ENCODE data around the gene NDUFV1. TPM values are rescaled to one million over a fixed set of nuclear protein-coding genes. Genes with fewer than 3 reads are reported as not detected.

Gene NDUFV1
- total and polyA plus RNA-seq, 2 donors (not counting 1 experiment from before 2014, with no cell fraction given) = 238 to 315 TPM

GRCh38 chr11:67612751-67613150 lies 6.0 kb downstream of the NDUFV1 start:
- CTCF ChIA-PET = interaction anchor here (1.3 to 8.0 kb wide), 2 partner anchors 16 to 34 kb away, joined by 4 to 85 read pairs; partner anchors contain the start of gene NUDT8
- peaks cover 34 to 40% of the 10 kb centered on the region in 2 donors for H3K4me1 ChIP-seq (ENCODE audit: control insufficient read depth in 2 of 2, insufficient read depth in 2 of 2, low read length in 2 of 2)
- no peaks in the 10 kb centered on the region for H3K27me3 ChIP-seq (replicated peaks in 1 of 4; ENCODE audit: control extremely low read depth in 1 of 4, control insufficient read depth in 3 of 4, insufficient read depth in 4 of 4, low read length in 3 of 4)
- POLR2A ChIA-PET = interaction anchor here (0.6 to 3.8 kb wide), 3 partner anchors 17 to 258 kb away, joined by 3 to 31 read pairs (median 6); partner anchors contain the start of genes GSTP1 and NUDT8
- Mint-ChIP-seq H3K27ac (peak overlapping the region; percentile 99), H3K4me1 (peaks cover 48% of the 10 kb centered on the region), H3K27me3 (no peaks in the 10 kb centered on the region), H3K9me3 (ENCODE audit: insufficient read depth) (no peaks in the 10 kb centered on the region), H3K4me3 (no peak overlapping the region)
- 97% methylated on average over 13 of the region's 13 CpGs for WGBS (ENCODE audit: insufficient coverage)
- H3K79me2 ChIP-seq (ENCODE audit: control insufficient read depth, insufficient read depth, low read length) = peaks cover 16% of the 10 kb centered on the region
- ATAC-seq (ENCODE audit: low read depth) (no peak), DNase-seq (peak; percentile 33)
- intact Hi-C loops (cut with micrococcal nuclease) = loop anchor here (5.0 kb wide), 1 partner anchor 35 kb away; no protein-coding TSS in a partner anchor
- no peaks in the 10 kb centered on the region for H4K20me1 ChIP-seq (ENCODE audit: control insufficient read depth, insufficient read depth, low read length, poor library complexity, severe bottlenecking)
- peak overlapping the region; percentile 79 for H3K4me2 ChIP-seq (replicated peaks; ENCODE audit: low read depth, low read length, poor library complexity, severe bottlenecking)
- peaks cover 0 to 45% of the 10 kb centered on the region in 2 experiments for H3K36me3 ChIP-seq (replicated peaks in 1 of 2; ENCODE audit: control extremely low read depth in 1 of 2, control insufficient read depth in 1 of 2, extremely low read depth in 1 of 2, insufficient read depth in 2 of 2, low read length in 1 of 2)
- TF ChIP-seq EZH2 (IDR thresholded peaks at IDR 0.05; ENCODE audit: borderline replicate concordance, insufficient read depth, low read depth, low read length, poor library complexity, severe bottlenecking) (no peak), CTCF (IDR thresholded peaks at IDR 0.05) (no peak)
- H2AFZ ChIP-seq (ENCODE audit: insufficient read depth, low read depth, low read length, poor library complexity, severe bottlenecking) = no peak overlapping the region
- peak overlapping the region in 1 of 2 donors; percentile 98 for H3K27ac ChIP-seq (ENCODE audit: low read length in 2 of 2)
- H3K9ac ChIP-seq (ENCODE audit: low read length) = no peak overlapping the region
- H3K9me3 ChIP-seq (ENCODE audit: control extremely low read depth in 1 of 3, control insufficient read depth in 2 of 3, insufficient read depth in 1 of 3, low read length in 2 of 3) = no peaks in the 10 kb centered on the region
- no peak overlapping the region for H3K4me3 ChIP-seq (ENCODE audit: control extremely low read depth in 1 of 5, extremely low read depth in 1 of 5, insufficient read depth in 1 of 5, low read depth in 2 of 5, low read length in 4 of 5)

GRCh38 chr11:67613313-67613959 lies 6.7 kb downstream of the NDUFV1 start:
- H3K27ac Mint-ChIP-seq = peak overlapping the region; percentile 99
- TF ChIP-seq CTCF (IDR thresholded peaks at IDR 0.05) (no peak), EZH2 (IDR thresholded peaks at IDR 0.05; ENCODE audit: borderline replicate concordance, insufficient read depth, low read depth, low read length, poor library complexity, severe bottlenecking) (no peak)
- ATAC-seq (ENCODE audit: low read depth) (no peak), DNase-seq (no peak)
- POLR2A ChIA-PET = interaction anchor here (0.6 to 3.8 kb wide), 9 partner anchors 16 to 259 kb away, joined by 3 to 31 read pairs (median 3); partner anchors contain the start of genes GSTP1 and NUDT8
- no peaks in the 10 kb centered on the region for H4K20me1 ChIP-seq (ENCODE audit: control insufficient read depth, insufficient read depth, low read length, poor library complexity, severe bottlenecking)
- H3K27ac ChIP-seq (ENCODE audit: low read length in 2 of 2) = peak overlapping the region; percentile 97 to 98
- peaks cover 0 to 40% of the 10 kb centered on the region in 2 experiments for H3K36me3 ChIP-seq (replicated peaks in 1 of 2; ENCODE audit: control extremely low read depth in 1 of 2, control insufficient read depth in 1 of 2, extremely low read depth in 1 of 2, insufficient read depth in 2 of 2, low read length in 1 of 2)
- peak overlapping the region; percentile 83 for H3K4me3 Mint-ChIP-seq
- intact Hi-C loops (cut with micrococcal nuclease) = loop anchor here (5.0 kb wide), 1 partner anchor 34 kb away; no protein-coding TSS in a partner anchor
- H3K4me1 ChIP-seq (ENCODE audit: control insufficient read depth in 2 of 2, insufficient read depth in 2 of 2, low read length in 2 of 2) = peaks cover 32 to 38% of the 10 kb centered on the region in 2 donors
- peaks cover 9% of the 10 kb centered on the region for H3K79me2 ChIP-seq (ENCODE audit: control insufficient read depth, insufficient read depth, low read length)
- peak overlapping the region; percentile 79 for H2AFZ ChIP-seq (ENCODE audit: insufficient read depth, low read depth, low read length, poor library complexity, severe bottlenecking)
- H3K9ac ChIP-seq (ENCODE audit: low read length) = peak overlapping the region; percentile 41
- H3K9me3 ChIP-seq (ENCODE audit: control extremely low read depth in 1 of 3, control insufficient read depth in 2 of 3, insufficient read depth in 1 of 3, low read length in 2 of 3) = no peaks in the 10 kb centered on the region
- H3K9me3 Mint-ChIP-seq (ENCODE audit: insufficient read depth) = no peaks in the 10 kb centered on the region
- no peaks in the 10 kb centered on the region for H3K27me3 Mint-ChIP-seq
- H3K4me2 ChIP-seq (replicated peaks; ENCODE audit: low read depth, low read length, poor library complexity, severe bottlenecking) = peak overlapping the region; percentile 79
- CTCF ChIA-PET = interaction anchor here (0.6 to 8.0 kb wide), 13 partner anchors 15 to 445 kb away, joined by 3 to 85 read pairs (median 5); partner anchors contain the start of genes GSTP1 and NUDT8
- peaks cover 45% of the 10 kb centered on the region for H3K4me1 Mint-ChIP-seq
- no peaks in the 10 kb centered on the region for H3K27me3 ChIP-seq (replicated peaks in 1 of 4; ENCODE audit: control extremely low read depth in 1 of 4, control insufficient read depth in 3 of 4, insufficient read depth in 4 of 4, low read length in 3 of 4)
- H3K4me3 ChIP-seq (ENCODE audit: control extremely low read depth in 1 of 5, extremely low read depth in 1 of 5, insufficient read depth in 1 of 5, low read depth in 2 of 5, low read length in 4 of 5) = peak overlapping the region in 2 of 5 experiments; percentile 5 to 31
- WGBS (ENCODE audit: insufficient coverage) = 77% methylated on average over 16 of the region's 17 CpGs
